GM23338 (cell line): ENCODE measurements around the gene CYP51A1. TPM values are rescaled to one million over a fixed set of nuclear protein-coding genes. Genes with fewer than 3 reads are reported as not detected.

Experiments used
- ATAC-seq: fragments of 200-7000 bp; cut with Tn5 transposase; 3 replicates; pipeline ENCODE4 v1.9.1; 2020
- DNase-seq: peaks from one replicate; pipeline ENCODE4 v3.0.0-alpha.2; 2015; ENCODE audit warnings: low spot score
- H2AFZ ChIP-seq: fragments of 200-600 bp; sonication (generic); 2 replicates; pipeline ENCODE4 v1.8.0; 2016; ENCODE audit warnings: antibody characterized with exemption, mild to moderate bottlenecking, moderate library complexity
- H3F3A ChIP-seq: fragments of 200-600 bp; sonication (generic); replicated peaks from 2 replicates; pipeline ENCODE4 v1.8.0; 2017; ENCODE audit warnings: antibody characterized with exemption, mixed run types, low read depth
- H3K27ac ChIP-seq: fragments of 200-600 bp; sonication (generic); 2 replicates; pipeline ENCODE4 v1.6.1; 2016; ENCODE audit warnings: low read depth
- H3K27me3 ChIP-seq: fragments of 200-600 bp; sonication (generic); 2 replicates; pipeline ENCODE4 v1.8.0; 2016; ENCODE audit warnings: mild to moderate bottlenecking, mixed run types, moderate library complexity; ENCODE audit not compliant: insufficient read depth
- H3K36me3 ChIP-seq: fragments of 200-600 bp; sonication (generic); 2 replicates; pipeline ENCODE4 v1.8.0; 2016; ENCODE audit warnings: mild to moderate bottlenecking; ENCODE audit not compliant: insufficient read depth
- H3K4me1 ChIP-seq: fragments of 200-600 bp; sonication (generic); 2 replicates; pipeline ENCODE4 v1.8.0; 2016; ENCODE audit warnings: mild to moderate bottlenecking, moderate library complexity; ENCODE audit not compliant: insufficient read depth
- H3K4me2 ChIP-seq: fragments of 200-600 bp; sonication (generic); 2 replicates; pipeline ENCODE4 v1.7.1; 2017; ENCODE audit warnings: mixed run types
- H3K4me3 ChIP-seq: fragments of 200-600 bp; sonication (generic); 2 replicates; pipeline ENCODE4 v1.6.1; 2016; ENCODE audit warnings: mixed run types
- H3K79me2 ChIP-seq: fragments of 200-600 bp; sonication (generic); replicated peaks from 2 replicates; pipeline ENCODE4 v1.8.0; 2017; ENCODE audit warnings: mild to moderate bottlenecking; ENCODE audit not compliant: insufficient read depth
- H3K9me2 ChIP-seq: fragments of 200-600 bp; sonication (generic); 2 replicates; pipeline ENCODE4 v1.8.0; 2017; ENCODE audit not compliant: insufficient read depth
- H4K20me1 ChIP-seq: fragments of 200-600 bp; sonication (generic); replicated peaks from 2 replicates; pipeline ENCODE4 v1.8.0; 2017; ENCODE audit warnings: mild to moderate bottlenecking; ENCODE audit not compliant: insufficient read depth
- H3K27ac Mint-ChIP-seq: 2 replicates; pipeline ENCODE4 v1.8.0; 2020; ENCODE audit warnings: inconsistent platforms, mild to moderate bottlenecking, moderate library complexity, mixed read lengths
- H3K27me3 Mint-ChIP-seq: 3 replicates; pipeline ENCODE4 v1.8.0; 2022; ENCODE audit warnings: low read depth, mild to moderate bottlenecking, moderate library complexity, mixed read lengths, inconsistent platforms; ENCODE audit not compliant: insufficient read depth, poor library complexity
- H3K36me3 Mint-ChIP-seq: 3 replicates; pipeline ENCODE4 v1.8.0; 2021; ENCODE audit warnings: low read depth, mild to moderate bottlenecking, inconsistent platforms, moderate library complexity, mixed read lengths
- H3K4me1 Mint-ChIP-seq: 3 replicates; pipeline ENCODE4 v1.8.0; 2020; ENCODE audit warnings: mild to moderate bottlenecking, inconsistent platforms, mixed read lengths
- H3K4me3 Mint-ChIP-seq: 3 replicates; pipeline ENCODE4 v1.8.0; 2021; ENCODE audit warnings: moderate library complexity, mild to moderate bottlenecking, inconsistent platforms, mixed read lengths
- H3K9me3 Mint-ChIP-seq: 3 replicates; pipeline ENCODE4 v1.8.0; 2020; ENCODE audit warnings: moderate library complexity, mild to moderate bottlenecking, inconsistent platforms, mixed read lengths
- CREB1 ChIP-seq: fragments of 250-450 bp; sonication (Bioruptor Pico); IDR thresholded peaks from 2 replicates; pipeline ENCODE4 v1.5.0; 2020; ENCODE audit warnings: low read depth, mild to moderate bottlenecking, moderate library complexity
- CTCF ChIP-seq, 2 experiments: fragments of 200-600 bp in 1 of 2; sonication (generic) in 1 of 2; conservative IDR thresholded peaks; 2 replicates each; pipeline versions ENCODE4 v1.5.1 to v1.6.1; 2016 to 2017; ENCODE audit warnings: antibody characterized with exemption in 2 of 2, low read depth in 2 of 2, mild to moderate bottlenecking in 2 of 2, moderate library complexity in 1 of 2
- ETS1 ChIP-seq: IDR thresholded peaks from 2 replicates; pipeline ENCODE4 v1.6.1; 2016; ENCODE audit warnings: antibody characterized with exemption
- EZH2phosphoT487 ChIP-seq: fragments of 200-600 bp; sonication (generic); IDR thresholded peaks from one replicate; pipeline ENCODE4 v1.8.1; 2018; ENCODE audit warnings: antibody characterized with exemption; ENCODE audit not compliant: unreplicated experiment
- JUNB ChIP-seq: IDR thresholded peaks from one replicate; pipeline ENCODE4 v1.6.1; 2016; ENCODE audit warnings: antibody characterized with exemption; ENCODE audit not compliant: unreplicated experiment
- POLR2AphosphoS5 ChIP-seq: IDR thresholded peaks from 2 replicates; pipeline ENCODE4 v1.6.1; 2016; ENCODE audit warnings: antibody characterized with exemption, low read depth
- REST ChIP-seq: IDR thresholded peaks from one replicate; pipeline ENCODE4 v1.6.1; 2018; ENCODE audit warnings: antibody characterized with exemption; ENCODE audit not compliant: unreplicated experiment
- STAT1 ChIP-seq: IDR thresholded peaks from one replicate; pipeline ENCODE4 v1.6.1; 2016; ENCODE audit warnings: antibody characterized with exemption; ENCODE audit not compliant: unreplicated experiment
- ZNF114 ChIP-seq: fragments of 250-450 bp; sonication (Bioruptor Pico); IDR thresholded peaks from 2 replicates; pipeline ENCODE4 v1.5.0; 2020; ENCODE audit warnings: mild to moderate bottlenecking, moderate library complexity
- ZNF331 ChIP-seq: fragments of 250-450 bp; sonication (Bioruptor Pico); IDR thresholded peaks from 2 replicates; pipeline ENCODE4 v1.5.0; 2020; ENCODE audit warnings: low read depth, mild to moderate bottlenecking, moderate library complexity
- ZNF462 ChIP-seq: fragments of 250-450 bp; sonication (Bioruptor Pico); IDR thresholded peaks from 2 replicates; pipeline ENCODE4 v1.5.0; 2020; ENCODE audit warnings: mild to moderate bottlenecking, moderate library complexity
- polyA plus RNA-seq: library from polyadenylated mRNA; unstranded; fragments of >200 nt; fragmentation: Nextera tagmentation; extraction: Ambion mirVana; gene quantifications from 2 replicates; pipeline ENCODE4 v1.2.1, GENCODE V29; 2016
- total RNA-seq: library from RNA; depleted of rRNA; stranded (reverse); fragments of >200 nt; shearing (Covaris generic); gene quantifications from 2 replicates; pipeline ENCODE4 v1.2.3, GENCODE V29; 2014

The CYP51A1 gene
- total and polyA plus RNA-seq, 2 experiments from 2014 or later, result 65.6 to 163 TPM

- TF ChIP-seq CREB1 (CRISPR knock-in tag) (no peak), POLR2AphosphoS5 (no peak), STAT1 (no peak), ZNF114 (CRISPR knock-in tag) (no peak), ETS1 (no peak), EZH2phosphoT487 (no peak)
Observed at GRCh38 chr7:92150450-92151017, 16.3 kb upstream of the CYP51A1 start (continued).

- no peaks in the 10 kb centered on the region for H3K9me3 Mint-ChIP-seq
- DNase-seq, result no peak
- H3K4me1 ChIP-seq, result no peaks in the 10 kb centered on the region
- H3K36me3 Mint-ChIP-seq, result no peaks in the 10 kb centered on the region
- H3K27me3 ChIP-seq, result no peaks in the 10 kb centered on the region
- no peaks in the 10 kb centered on the region for H3K36me3 ChIP-seq
- no peak for ATAC-seq
- H3K27me3 Mint-ChIP-seq, result peaks cover 4% of the 10 kb centered on the region
- H3K4me3 Mint-ChIP-seq, result no peak overlapping the region
- no peak overlapping the region for H3K4me3 ChIP-seq
- H2AFZ ChIP-seq, result no peak overlapping the region
- H3K27ac ChIP-seq, result no peak overlapping the region
- no peak overlapping the region for H3K4me2 ChIP-seq
- no peaks in the 10 kb centered on the region for H3K79me2 ChIP-seq
- H4K20me1 ChIP-seq, result no peaks in the 10 kb centered on the region
- H3K9me2 ChIP-seq, result no peaks in the 10 kb centered on the region
- no peak overlapping the region for H3K27ac Mint-ChIP-seq
- no peaks in the 10 kb centered on the region for H3F3A ChIP-seq
- H3K4me1 Mint-ChIP-seq, result no peaks in the 10 kb centered on the region
- no peak for TF ChIP-seq CREB1 (CRISPR knock-in tag)
- TF ChIP-seq CTCF (conservative IDR thresholded peaks at IDR 0.05; ENCODE audit: low read depth in 2 of 2), result no peak
- no peak for TF ChIP-seq ZNF331 (CRISPR knock-in tag)
- no peak for TF ChIP-seq REST
- TF ChIP-seq JUNB, result no peak
- TF ChIP-seq ZNF462, result no peak
- no peak for TF ChIP-seq STAT1
Observed at GRCh38 chr7:92149736-92150239, 15.5 kb upstream of the CYP51A1 start.
